ENCODE results near the gene EZH2.

GRCh38 chr7:148761499-148762278, 122.4 kb downstream of the EZH2 start:
- TF ChIP-seq POLR2A (IDR thresholded peaks at IDR 0.05; ENCODE audit: low read depth, low read length) (no peak), CTCF (IDR thresholded peaks at IDR 0.05; ENCODE audit: extremely low read depth in 1 of 2, insufficient read depth in 1 of 2, low read depth in 1 of 2, low read length in 2 of 2) (no peak), MYC (IDR thresholded peaks at IDR 0.05; ENCODE audit: low read depth, low read length) (no peak)
